ENCODE results near the gene SLC37A3.

SLC37A3 gene

DNA sequence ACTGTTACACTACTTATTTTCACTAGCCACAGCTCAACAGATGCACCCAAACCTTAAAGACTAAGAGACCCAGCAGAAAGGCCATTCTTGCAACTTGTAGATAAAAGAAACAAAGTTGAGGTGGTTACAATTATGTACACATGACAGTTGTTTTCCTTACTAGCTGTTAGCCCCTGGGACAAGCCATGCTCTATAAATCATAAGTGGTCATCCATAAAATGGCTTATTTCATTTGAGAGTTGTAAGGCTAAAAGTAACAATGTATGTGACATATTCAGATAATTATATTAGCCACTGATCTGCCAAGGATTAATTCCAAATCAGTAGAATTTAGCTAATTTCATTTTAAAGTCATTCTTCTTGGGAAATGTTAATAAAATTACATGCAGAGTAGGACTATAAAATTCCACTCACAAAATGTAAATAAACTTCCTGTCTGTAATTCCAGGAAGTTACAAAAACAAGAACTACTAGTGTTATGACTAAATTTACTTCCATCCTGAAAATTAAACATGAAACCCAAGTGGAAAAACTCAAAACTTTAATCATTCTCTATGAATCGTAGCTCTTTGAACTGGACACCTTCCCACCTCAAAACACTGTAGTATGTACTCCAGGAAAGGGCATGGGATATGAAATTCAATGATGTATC, 13.3 kb downstream of the SLC37A3 start:
- DNase-seq (ENCODE audit: low read depth) = no peak
- no peak overlapping the region for H3K4me3 ChIP-seq (replicated peaks; ENCODE audit: low read depth, low read length)
- TF ChIP-seq, protein P1, sequence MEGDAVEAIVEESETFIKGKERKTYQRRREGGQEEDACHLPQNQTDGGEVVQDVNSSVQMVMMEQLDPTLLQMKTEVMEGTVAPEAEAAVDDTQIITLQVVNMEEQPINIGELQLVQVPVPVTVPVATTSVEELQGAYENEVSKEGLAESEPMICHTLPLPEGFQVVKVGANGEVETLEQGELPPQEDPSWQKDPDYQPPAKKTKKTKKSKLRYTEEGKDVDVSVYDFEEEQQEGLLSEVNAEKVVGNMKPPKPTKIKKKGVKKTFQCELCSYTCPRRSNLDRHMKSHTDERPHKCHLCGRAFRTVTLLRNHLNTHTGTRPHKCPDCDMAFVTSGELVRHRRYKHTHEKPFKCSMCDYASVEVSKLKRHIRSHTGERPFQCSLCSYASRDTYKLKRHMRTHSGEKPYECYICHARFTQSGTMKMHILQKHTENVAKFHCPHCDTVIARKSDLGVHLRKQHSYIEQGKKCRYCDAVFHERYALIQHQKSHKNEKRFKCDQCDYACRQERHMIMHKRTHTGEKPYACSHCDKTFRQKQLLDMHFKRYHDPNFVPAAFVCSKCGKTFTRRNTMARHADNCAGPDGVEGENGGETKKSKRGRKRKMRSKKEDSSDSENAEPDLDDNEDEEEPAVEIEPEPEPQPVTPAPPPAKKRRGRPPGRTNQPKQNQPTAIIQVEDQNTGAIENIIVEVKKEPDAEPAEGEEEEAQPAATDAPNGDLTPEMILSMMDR (IDR thresholded peaks at IDR 0.05; ENCODE audit: low read length, missing control alignments) = no peak

DNA sequence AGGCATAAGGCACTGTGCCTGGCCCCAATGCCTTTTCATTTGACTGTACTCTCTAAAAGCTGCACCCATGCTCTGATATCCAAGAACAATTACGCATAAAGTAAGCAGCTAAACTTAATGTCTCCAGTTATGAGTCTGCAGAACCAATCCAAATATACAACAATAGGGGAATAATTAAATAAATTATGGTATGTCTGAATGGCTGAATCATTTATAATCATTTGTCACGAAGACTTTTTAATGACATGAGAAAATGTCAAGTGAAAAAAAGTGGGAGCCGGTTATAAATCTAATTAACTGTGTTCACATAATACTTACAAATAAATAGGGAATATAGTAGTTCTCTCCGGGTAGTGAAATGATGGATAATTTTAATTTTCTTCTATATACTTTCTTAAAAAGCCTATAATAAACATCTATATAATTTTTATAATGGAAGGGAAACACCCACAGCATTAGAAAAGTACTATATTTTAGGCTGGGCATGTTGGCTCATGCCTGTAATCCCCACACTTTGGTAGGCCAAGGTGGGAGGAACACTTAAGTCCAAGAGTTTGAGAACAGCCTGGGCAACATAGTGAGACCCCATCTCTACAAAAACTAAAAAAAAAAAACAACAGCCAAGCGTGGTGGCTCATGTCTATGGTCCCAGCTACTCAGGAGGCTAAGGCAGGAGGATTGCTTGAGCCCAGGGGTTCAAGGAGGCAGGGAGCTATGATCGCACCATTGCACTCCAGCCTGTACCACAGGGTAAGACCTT, 14.2 kb downstream of the SLC37A3 start:
- DNase-seq (ENCODE audit: low read depth) = no peak
- TF ChIP-seq, protein P1 (IDR thresholded peaks at IDR 0.05; ENCODE audit: low read length, missing control alignments) = no peak

DNA sequence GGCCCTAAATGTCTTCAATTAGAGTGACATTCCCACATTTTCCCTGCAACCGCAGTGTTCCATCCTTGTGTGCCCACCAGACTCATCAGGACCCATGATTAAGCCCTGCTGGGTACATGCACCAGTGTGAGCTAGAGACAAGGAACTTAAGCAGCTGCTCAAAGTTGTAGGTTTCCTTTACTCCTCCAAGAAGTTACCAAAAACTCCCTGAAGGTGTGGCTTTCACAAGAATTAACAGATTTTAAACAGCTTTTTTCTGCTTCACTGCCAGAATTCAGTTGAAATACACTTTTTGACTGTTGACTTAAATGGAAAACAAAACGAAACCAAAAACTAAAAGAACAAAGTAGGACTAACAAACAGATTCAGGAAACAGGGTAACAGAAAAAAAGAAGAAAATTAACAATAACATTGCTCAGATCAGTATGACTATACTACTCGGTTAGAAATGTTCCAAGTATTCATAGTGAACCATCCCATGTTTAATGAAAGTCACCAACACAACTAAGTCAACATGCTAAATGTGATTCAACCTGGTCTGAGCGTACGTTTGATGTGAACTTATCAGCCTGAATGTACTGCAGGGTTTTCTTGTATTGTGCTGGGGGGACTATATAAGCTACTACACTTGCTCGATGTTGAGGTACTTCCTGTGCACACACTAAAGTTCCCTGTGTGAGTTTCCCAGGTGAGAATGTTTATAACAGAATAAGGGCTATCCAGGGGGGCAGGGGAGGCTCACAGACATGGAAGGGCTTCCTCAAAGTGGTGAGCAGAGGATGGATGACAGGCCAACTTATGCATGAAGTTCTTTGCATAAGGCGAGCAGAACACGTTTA, 22.2 kb downstream of the SLC37A3 start:
- DNase-seq (ENCODE audit: low read depth) = no peak

More for the DNA sequence above, 14.2 kb downstream of the SLC37A3 start:
- H3K4me3 ChIP-seq (replicated peaks; ENCODE audit: low read depth, low read length) = no peak overlapping the region

DNA sequence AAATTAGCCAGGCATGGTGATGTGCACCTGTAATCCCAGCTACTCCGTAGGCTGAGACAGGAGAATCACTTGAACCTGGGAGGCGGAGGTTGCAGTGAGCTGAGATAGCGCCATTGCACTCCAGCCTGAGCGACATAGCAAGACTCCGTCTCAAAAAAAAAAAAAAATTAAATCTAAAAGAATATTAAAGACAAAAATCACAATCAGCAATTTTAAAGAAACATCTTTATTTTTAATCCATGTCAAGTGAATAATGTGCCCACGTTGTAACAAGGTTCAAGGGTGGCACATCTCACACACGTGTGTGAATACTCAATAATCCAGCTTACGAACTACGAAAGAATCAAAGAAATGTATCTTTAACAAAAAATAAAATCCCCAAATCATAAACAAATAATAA, 23.0 kb downstream of the SLC37A3 start:
- TF ChIP-seq, protein P1 (IDR thresholded peaks at IDR 0.05; ENCODE audit: low read length, missing control alignments) = no peak
- no peak for DNase-seq (ENCODE audit: low read depth)

More for the DNA sequence above, 22.2 kb downstream of the SLC37A3 start:
- TF ChIP-seq, protein P1 (IDR thresholded peaks at IDR 0.05; ENCODE audit: low read length, missing control alignments) = no peak
- H3K4me3 ChIP-seq (replicated peaks; ENCODE audit: low read depth, low read length) = no peak overlapping the region

DNA sequence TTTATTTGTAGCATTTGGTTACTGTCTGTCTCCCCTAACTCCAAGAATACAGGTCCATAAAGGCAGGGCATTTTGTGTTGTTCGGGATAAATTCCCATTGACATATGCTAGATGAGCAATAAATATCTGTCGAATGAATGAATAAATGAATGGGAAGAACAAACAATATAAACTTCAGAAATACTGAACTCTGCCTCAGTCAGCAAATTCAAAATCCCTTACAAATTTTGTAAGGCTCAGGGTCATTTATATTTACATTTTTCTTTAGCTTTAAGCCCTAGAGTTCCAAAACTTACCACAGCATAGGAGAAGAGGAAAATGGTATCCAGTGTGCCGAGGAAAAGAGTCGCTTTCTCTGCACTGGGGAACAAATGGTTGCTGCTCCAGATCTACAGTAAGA, 29.0 kb downstream of the SLC37A3 start:
- TF ChIP-seq, protein P1 (IDR thresholded peaks at IDR 0.05; ENCODE audit: low read length, missing control alignments) = no peak
- DNase-seq (ENCODE audit: low read depth) = no peak
- H3K4me3 ChIP-seq (replicated peaks; ENCODE audit: low read depth, low read length) = no peak overlapping the region

More for the DNA sequence above, 23.0 kb downstream of the SLC37A3 start:
- H3K4me3 ChIP-seq (replicated peaks; ENCODE audit: low read depth, low read length) = no peak overlapping the region

DNA sequence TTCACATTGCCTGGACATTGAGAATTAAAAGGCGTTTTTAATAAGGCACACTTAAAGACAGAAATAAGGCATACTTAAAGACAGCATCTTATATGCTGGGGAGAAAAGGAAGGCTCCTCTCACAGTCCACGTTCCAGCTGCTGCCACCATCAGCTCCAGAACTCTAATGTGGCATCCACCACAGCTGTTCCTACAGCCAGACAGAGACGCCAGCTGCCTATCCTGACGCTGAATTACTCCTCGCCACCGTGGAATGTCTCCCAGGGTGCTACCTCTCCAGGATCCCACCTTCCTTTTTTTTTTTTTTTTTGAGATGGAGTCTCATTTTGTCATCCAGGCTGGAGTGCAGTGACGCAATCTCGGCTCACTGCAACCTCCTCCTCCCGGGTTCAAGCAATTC, 30.8 kb downstream of the SLC37A3 start:
- TF ChIP-seq, protein P1 (IDR thresholded peaks at IDR 0.05; ENCODE audit: low read length, missing control alignments) = no peak
- DNase-seq (ENCODE audit: low read depth) = no peak

More for the DNA sequence above, 30.8 kb downstream of the SLC37A3 start:
- H3K4me3 ChIP-seq (replicated peaks; ENCODE audit: low read depth, low read length) = no peak overlapping the region
